Colonic mucosa (tissue), 4 donors: ENCODE data around the gene SPON1. TPM values are rescaled to one million over a fixed set of nuclear protein-coding genes. Genes with fewer than 3 reads are reported as not detected.

Experiments used
- DNase-seq: peaks from one replicate; pipeline ENCODE4 v3.0.0-alpha.2; 2020
- H3K27ac ChIP-seq: fragments of 200-600 bp; one replicate; pipeline ENCODE4 v1.8.0; 2021
- H3K27me3 ChIP-seq: fragments of 200-600 bp; one replicate; pipeline ENCODE4 v1.8.0; 2021
- H3K36me3 ChIP-seq: fragments of 200-600 bp; one replicate; pipeline ENCODE4 v1.8.0; 2021
- H3K4me1 ChIP-seq: fragments of 200-600 bp; one replicate; pipeline ENCODE4 v1.8.0; 2021; ENCODE audit warnings: mild to moderate bottlenecking
- H3K4me3 ChIP-seq: fragments of 200-600 bp; one replicate; pipeline ENCODE4 v1.8.0; 2021
- H3K9ac ChIP-seq, 2 donors: one replicate each; pipeline ENCODE4 v1.7.0; 2013; ENCODE audit warnings: control low read depth in 2 of 2, low read depth in 2 of 2, low read length in 2 of 2
- H3K9me3 ChIP-seq: fragments of 200-600 bp; one replicate; pipeline ENCODE4 v1.8.0; 2021
- CTCF ChIP-seq: fragments of 200-600 bp; IDR thresholded peaks from one replicate; pipeline ENCODE4 v1.8.0; 2022; ENCODE audit warnings: antibody characterized with exemption, mild to moderate bottlenecking
- intact Hi-C: fragments of 100-400 bp; cut with DNase I; formaldehyde crosslinking; loops from one replicate; pipeline ENCODE4 v1.14.1; 2022
- total RNA-seq, 2 donors: library from RNA; stranded (reverse); fragmentation: NEBNext Ultra II Directional in 1 of 2; extraction: Animal tissue kit (Norgen Biotek cat#: 25700) in 1 of 2; gene quantifications; one replicate each; pipeline ENCODE4 v1.2.1, GENCODE V29; 2021
- donor health status: healthy.
- donor health status: DM: no; HTN: no; CAD: no.
- donor health status: DM: no; HTN: no; CAD: no.

SPON1 gene
- total RNA-seq, 2 donors from 2014 or later: 91.4 to 93.9 TPM

- intact Hi-C loops: no loop called here
- DNase-seq: no peak
Observed at GRCh38 chr11:14042686-14043465, 80.4 kb downstream of the SPON1 start.

GRCh38 chr11:14044916-14045315, 82.4 kb downstream of the SPON1 start:
- Histone ChIP-seq H3K9me3 (no peaks in the 10 kb centered on the region), H3K4me1 (no peaks in the 10 kb centered on the region), H3K27ac (no peak overlapping the region), H3K9ac (no peak overlapping the region), H3K36me3 (no peaks in the 10 kb centered on the region), H3K4me3 (no peak overlapping the region), H3K27me3 (no peaks in the 10 kb centered on the region)
- no peak for DNase-seq
- TF ChIP-seq CTCF: no peak
- intact Hi-C loops: no loop called here

More at GRCh38 chr11:14042686-14043465, 80.4 kb downstream of the SPON1 start:
- no peaks in the 10 kb centered on the region for H3K4me1 ChIP-seq
- no peaks in the 10 kb centered on the region for H3K9me3 ChIP-seq
- no peak overlapping the region for H3K27ac ChIP-seq
- no peaks in the 10 kb centered on the region for H3K36me3 ChIP-seq
- no peak for TF ChIP-seq CTCF
- no peak overlapping the region for H3K9ac ChIP-seq
- no peaks in the 10 kb centered on the region for H3K27me3 ChIP-seq
- H3K4me3 ChIP-seq: no peak overlapping the region

GRCh38 chr11:14045417-14045816, 82.9 kb downstream of the SPON1 start:
- intact Hi-C loops: no loop called here
- Histone ChIP-seq H3K36me3 (no peaks in the 10 kb centered on the region), H3K4me3 (no peak overlapping the region), H3K27me3 (no peaks in the 10 kb centered on the region), H3K27ac (no peak overlapping the region), H3K9me3 (no peaks in the 10 kb centered on the region), H3K4me1 (no peaks in the 10 kb centered on the region), H3K9ac (no peak overlapping the region)
- TF ChIP-seq CTCF: no peak
- no peak for DNase-seq

- TF ChIP-seq CTCF: no peak
- no peaks in the 10 kb centered on the region for H3K27me3 ChIP-seq
- no peak overlapping the region for H3K9ac ChIP-seq
- no peak for DNase-seq
- H3K9me3 ChIP-seq: no peaks in the 10 kb centered on the region
- no peak overlapping the region for H3K4me3 ChIP-seq
- intact Hi-C loops: no loop called here
- H3K4me1 ChIP-seq: no peaks in the 10 kb centered on the region
- no peaks in the 10 kb centered on the region for H3K36me3 ChIP-seq
- no peak overlapping the region for H3K27ac ChIP-seq
Observed at GRCh38 chr11:14052198-14052597, 89.7 kb downstream of the SPON1 start.

GRCh38 chr11:14054116-14055107, 91.9 kb downstream of the SPON1 start:
- intact Hi-C loops: no loop called here
- H3K4me1 ChIP-seq: no peaks in the 10 kb centered on the region
- no peaks in the 10 kb centered on the region for H3K27me3 ChIP-seq
- H3K4me3 ChIP-seq: no peak overlapping the region
- H3K27ac ChIP-seq: no peak overlapping the region
- H3K36me3 ChIP-seq: no peaks in the 10 kb centered on the region
- no peak for DNase-seq
- H3K9me3 ChIP-seq: no peaks in the 10 kb centered on the region
- TF ChIP-seq CTCF: no peak
- H3K9ac ChIP-seq: no peak overlapping the region
